OCI-LY7 (cell line): ENCODE results near the gene NOVA2. TPM values are rescaled to one million over a fixed set of nuclear protein-coding genes. Genes with fewer than 3 reads are reported as not detected.

ENCODE experiments used
- BruUV-seq: library from RNA; stranded (reverse); fragments of 400-500 nt; replicated peaks from 2 replicates; lab custom pipeline; 2021; lab: Mats Ljungman, UMichigan
- CTCF ChIA-PET: fragments of 300-600 bp; sonication (Branson Sonifier 250); formaldehyde crosslinking; loops from one replicate; lab custom pipeline; 2022; ENCODE audit warnings: antibody characterized with exemption; ENCODE audit not compliant: unreplicated experiment; lab: Charles Lee
- POLR2A ChIA-PET: fragments of 300-600 bp; sonication (Branson Sonifier 250); formaldehyde crosslinking; loops from one replicate; lab custom pipeline; 2022; ENCODE audit warnings: antibody characterized with exemption; lab: Charles Lee
- DNase-seq: peaks from one replicate; pipeline ENCODE4 v3.0.0-alpha.2; 2015; ENCODE audit warnings: low spot score
- H2AFZ ChIP-seq: fragments of 200-600 bp; sonication (generic), shearing (Covaris generic); 2 replicates; pipeline ENCODE4 v1.6.1; 2014; ENCODE audit warnings: mild to moderate bottlenecking, antibody characterized with exemption, low read length, moderate library complexity
- H3K27ac ChIP-seq: fragments of 200-600 bp; sonication (generic); 2 replicates; pipeline ENCODE4 v1.5.1; 2014; ENCODE audit warnings: mixed run types, low read depth, mild to moderate bottlenecking, moderate library complexity, low read length, inconsistent platforms; ENCODE audit not compliant: poor library complexity, severe bottlenecking
- H3K36me3 ChIP-seq: fragments of 200-600 bp; sonication (generic); 2 replicates; pipeline ENCODE4 v1.6.1; 2014; ENCODE audit warnings: mild to moderate bottlenecking, antibody characterized with exemption, low read length, moderate library complexity, mixed read lengths; ENCODE audit not compliant: insufficient read depth
- H3K4me1 ChIP-seq: fragments of 200-600 bp; sonication (generic); 2 replicates; pipeline ENCODE4 v1.5.1; 2014; ENCODE audit warnings: mild to moderate bottlenecking, low read length; ENCODE audit not compliant: insufficient read depth, poor library complexity, severe bottlenecking
- H3K4me2 ChIP-seq: fragments of 200-600 bp; sonication (generic); 2 replicates; pipeline ENCODE4 v1.6.1; 2014; ENCODE audit warnings: mild to moderate bottlenecking, low read length
- H3K4me3 ChIP-seq: fragments of 200-600 bp; sonication (generic); 2 replicates; pipeline ENCODE4 v1.5.1; 2014; ENCODE audit warnings: mild to moderate bottlenecking, low read depth, low read length; ENCODE audit not compliant: poor library complexity, severe bottlenecking
- H3K79me2 ChIP-seq: fragments of 200-600 bp; sonication (generic); 2 replicates; pipeline ENCODE4 v1.6.1; 2016; ENCODE audit warnings: low read depth, mild to moderate bottlenecking, low read length, moderate library complexity, mixed read lengths; ENCODE audit not compliant: insufficient read depth
- H3K9me2 ChIP-seq: fragments of 200-600 bp; sonication (generic); 2 replicates; pipeline ENCODE4 v1.6.1; 2016; ENCODE audit warnings: mild to moderate bottlenecking, low read length, mixed read lengths; ENCODE audit not compliant: insufficient read depth
- H3K9me3 ChIP-seq: fragments of 200-600 bp; sonication (generic); 2 replicates; pipeline ENCODE4 v1.6.1; 2014; ENCODE audit warnings: mild to moderate bottlenecking, mixed run types, low read length, mixed read lengths
- H4K20me1 ChIP-seq: fragments of 200-600 bp; sonication (generic); 2 replicates; pipeline ENCODE4 v1.6.1; 2014; ENCODE audit warnings: mild to moderate bottlenecking, antibody characterized with exemption, low read length, moderate library complexity, mixed read lengths; ENCODE audit not compliant: insufficient read depth
- EZH2phosphoT487 ChIP-seq: fragments of 200-600 bp; sonication (generic); IDR thresholded peaks from 2 replicates; pipeline ENCODE4 v1.6.1; 2018; ENCODE audit warnings: low read depth, borderline replicate concordance, mild to moderate bottlenecking, mixed run types, antibody characterized with exemption, low read length, moderate library complexity, mixed read lengths
- intact Hi-C: fragments of 100-400 bp; cut with micrococcal nuclease; formaldehyde crosslinking; loops from one replicate; pipeline ENCODE4 v1.10.0; 2022; ENCODE audit not compliant: unreplicated experiment
- total RNA-seq, 2 experiments: library from RNA; depleted of rRNA in 1 of 2; stranded (reverse); fragments of >200 nt in 1 of 2; shearing (Covaris generic) in 1 of 2; gene quantifications; 2 replicates each; pipeline ENCODE4 v1.2.3, GENCODE V29; 2014 to 2022
- TF ChIP-seq, protein P1 (sequence below): fragments of 200-600 bp; sonication (generic); conservative IDR thresholded peaks from 2 replicates; pipeline ENCODE4 v1.5.1; 2014; ENCODE audit warnings: mild to moderate bottlenecking, antibody characterized with exemption, low read length, moderate library complexity, mixed read lengths

NOVA2 gene
- total RNA-seq, 2 experiments from 2014 or later = 0.19 TPM; not detected in 1

DNA sequence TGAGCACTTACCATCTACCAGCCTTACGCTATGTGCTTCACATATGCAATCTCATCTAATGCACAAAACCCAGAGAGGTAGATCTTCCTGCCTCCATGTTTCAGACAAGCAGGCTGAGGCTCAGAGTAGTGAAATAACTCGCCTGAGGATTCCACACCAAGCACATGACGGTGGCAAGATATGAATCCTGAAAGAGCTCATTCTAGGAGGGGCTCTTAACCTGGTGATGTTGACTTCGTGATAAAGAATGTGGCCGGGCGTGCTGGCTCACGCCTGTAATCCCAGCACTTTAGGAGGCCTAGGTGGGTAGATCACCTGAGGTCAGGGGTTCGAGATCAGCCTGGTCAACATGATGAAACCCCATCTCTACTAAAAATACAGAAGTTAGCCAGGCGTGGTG is 5.0 kb downstream of the NOVA2 start:
- Histone ChIP-seq H3K36me3 (no peaks in the 10 kb centered on the region), H3K9me3 (no peaks in the 10 kb centered on the region), H3K27ac (no peak overlapping the region), H4K20me1 (no peaks in the 10 kb centered on the region), H3K79me2 (no peaks in the 10 kb centered on the region), H3K4me2 (no peak overlapping the region), H3K9me2 (no peaks in the 10 kb centered on the region), H2AFZ (no peak overlapping the region), H3K4me3 (no peak overlapping the region), H3K4me1 (peaks cover 9% of the 10 kb centered on the region)
- TF ChIP-seq, protein P1, sequence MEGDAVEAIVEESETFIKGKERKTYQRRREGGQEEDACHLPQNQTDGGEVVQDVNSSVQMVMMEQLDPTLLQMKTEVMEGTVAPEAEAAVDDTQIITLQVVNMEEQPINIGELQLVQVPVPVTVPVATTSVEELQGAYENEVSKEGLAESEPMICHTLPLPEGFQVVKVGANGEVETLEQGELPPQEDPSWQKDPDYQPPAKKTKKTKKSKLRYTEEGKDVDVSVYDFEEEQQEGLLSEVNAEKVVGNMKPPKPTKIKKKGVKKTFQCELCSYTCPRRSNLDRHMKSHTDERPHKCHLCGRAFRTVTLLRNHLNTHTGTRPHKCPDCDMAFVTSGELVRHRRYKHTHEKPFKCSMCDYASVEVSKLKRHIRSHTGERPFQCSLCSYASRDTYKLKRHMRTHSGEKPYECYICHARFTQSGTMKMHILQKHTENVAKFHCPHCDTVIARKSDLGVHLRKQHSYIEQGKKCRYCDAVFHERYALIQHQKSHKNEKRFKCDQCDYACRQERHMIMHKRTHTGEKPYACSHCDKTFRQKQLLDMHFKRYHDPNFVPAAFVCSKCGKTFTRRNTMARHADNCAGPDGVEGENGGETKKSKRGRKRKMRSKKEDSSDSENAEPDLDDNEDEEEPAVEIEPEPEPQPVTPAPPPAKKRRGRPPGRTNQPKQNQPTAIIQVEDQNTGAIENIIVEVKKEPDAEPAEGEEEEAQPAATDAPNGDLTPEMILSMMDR = no peak
- no peak for TF ChIP-seq EZH2phosphoT487
- ChIA-PET POLR2A (no interaction called here), CTCF (no interaction called here)
- DNase-seq = no peak
- no TSS peak for BruUV-seq
- intact Hi-C loops = no loop called here

DNA sequence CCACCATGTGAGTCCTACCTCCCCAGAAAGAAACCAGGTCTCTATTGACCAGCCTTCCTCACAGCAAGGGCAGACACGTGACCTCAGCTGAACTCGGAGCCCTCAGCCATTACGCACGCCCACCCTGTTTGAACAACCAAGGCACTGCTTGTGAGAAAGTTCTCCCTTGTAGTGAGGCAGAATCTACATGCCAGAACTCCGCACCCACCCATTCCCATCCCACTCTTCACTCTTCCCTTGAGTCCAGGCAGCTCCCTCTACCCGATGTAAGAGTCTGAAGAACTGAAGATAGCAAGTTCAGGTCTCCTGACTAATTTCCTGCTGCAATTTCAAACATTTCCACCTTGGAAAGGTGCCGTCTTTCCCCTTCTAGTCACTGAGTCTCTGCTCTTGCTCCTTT is 6.4 kb downstream of the NOVA2 start:
- Histone ChIP-seq H3K4me1 (peaks cover 9% of the 10 kb centered on the region), H3K9me3 (no peaks in the 10 kb centered on the region), H3K79me2 (no peaks in the 10 kb centered on the region), H3K27ac (no peak overlapping the region), H3K4me3 (no peak overlapping the region), H3K36me3 (no peaks in the 10 kb centered on the region), H3K9me2 (no peaks in the 10 kb centered on the region), H2AFZ (no peak overlapping the region), H3K4me2 (no peak overlapping the region), H4K20me1 (no peaks in the 10 kb centered on the region)
- CTCF ChIA-PET = no interaction called here
- POLR2A ChIA-PET = no interaction called here
- no peak for DNase-seq
- intact Hi-C loops = no loop called here
- no peak for TF ChIP-seq EZH2phosphoT487
- TF ChIP-seq, protein P1 = no peak
- no TSS peak for BruUV-seq

DNA sequence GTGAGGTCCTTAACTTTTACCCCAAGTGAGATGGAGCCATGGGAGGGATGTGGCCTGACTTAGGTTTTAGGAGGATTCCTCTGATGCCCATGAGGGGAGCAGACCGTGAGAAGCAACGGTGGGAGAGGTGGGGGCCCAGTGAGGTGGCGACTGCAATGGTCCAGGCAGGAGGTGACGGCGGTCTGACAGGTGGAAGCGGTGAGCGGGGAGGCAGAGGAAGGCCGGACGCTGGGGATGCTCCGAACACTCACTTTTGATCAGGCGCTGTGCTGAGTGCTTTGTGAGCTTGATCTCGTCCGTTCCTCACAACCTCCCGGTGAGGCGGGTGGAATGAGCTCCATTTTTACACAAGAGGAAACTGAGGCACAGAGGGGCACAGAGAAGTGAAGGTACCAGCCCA is 11.6 kb downstream of the NOVA2 start:
- BruUV-seq = no TSS peak
- Histone ChIP-seq H3K4me2 (no peak overlapping the region), H3K27ac (no peak overlapping the region), H3K9me2 (no peaks in the 10 kb centered on the region), H3K9me3 (no peaks in the 10 kb centered on the region), H3K36me3 (no peaks in the 10 kb centered on the region), H3K4me1 (peaks cover 5% of the 10 kb centered on the region), H3K79me2 (no peaks in the 10 kb centered on the region), H4K20me1 (no peaks in the 10 kb centered on the region), H2AFZ (no peak overlapping the region), H3K4me3 (no peak overlapping the region)
- ChIA-PET POLR2A (no interaction called here), CTCF (no interaction called here)
- intact Hi-C loops = no loop called here
- no peak for DNase-seq
- TF ChIP-seq EZH2phosphoT487 = no peak
- TF ChIP-seq, protein P1 = no peak
